ENCODE data around the gene SLC24A3.
A peak's percentile ranks its signal among the peaks of the same experiment; 100 is the strongest.

Gene SLC24A3

DNA sequence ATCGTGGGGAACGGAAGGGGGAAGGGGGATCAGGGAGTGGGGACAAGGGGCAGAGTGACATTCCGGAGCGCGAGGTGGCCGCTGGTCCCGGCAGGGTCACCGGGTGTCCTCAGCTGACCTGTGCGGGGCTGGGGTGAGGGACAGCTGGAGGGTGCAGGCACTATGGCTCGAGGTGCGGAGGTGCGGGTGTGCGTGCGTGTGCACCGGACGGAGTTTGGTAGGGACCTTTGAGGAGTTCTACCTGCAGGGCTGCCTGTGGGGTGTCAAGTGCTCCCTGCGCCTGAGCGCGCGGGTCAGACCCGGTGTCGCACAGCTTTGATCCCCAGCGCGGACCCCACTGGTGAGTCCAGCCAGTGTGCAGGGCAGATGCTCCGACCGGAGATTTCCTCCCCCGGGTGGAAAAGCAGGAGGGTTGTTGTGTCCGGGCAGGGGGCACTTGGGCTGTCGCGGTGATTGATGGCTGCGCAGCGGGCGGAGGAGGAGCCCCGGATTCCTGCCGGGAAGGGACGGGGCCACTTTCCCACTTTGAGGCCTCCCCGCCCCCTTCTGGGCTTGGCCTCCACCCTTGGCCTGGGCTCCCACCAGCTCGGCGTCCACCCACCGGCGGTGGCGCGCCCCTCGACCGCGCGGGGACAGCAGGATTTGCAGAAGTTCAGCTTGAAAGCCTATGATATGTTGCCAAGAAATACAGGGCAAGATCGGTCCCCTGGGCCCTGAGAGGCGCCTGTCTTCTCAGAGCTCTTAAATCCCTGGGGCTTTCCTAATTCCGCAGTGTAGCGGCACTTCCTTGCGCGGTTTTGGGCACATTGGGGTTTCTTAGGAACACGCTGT is 546.3 kb downstream of the SLC24A3 start:
- DNase-seq: peak; percentile 84 to 85

DNA sequence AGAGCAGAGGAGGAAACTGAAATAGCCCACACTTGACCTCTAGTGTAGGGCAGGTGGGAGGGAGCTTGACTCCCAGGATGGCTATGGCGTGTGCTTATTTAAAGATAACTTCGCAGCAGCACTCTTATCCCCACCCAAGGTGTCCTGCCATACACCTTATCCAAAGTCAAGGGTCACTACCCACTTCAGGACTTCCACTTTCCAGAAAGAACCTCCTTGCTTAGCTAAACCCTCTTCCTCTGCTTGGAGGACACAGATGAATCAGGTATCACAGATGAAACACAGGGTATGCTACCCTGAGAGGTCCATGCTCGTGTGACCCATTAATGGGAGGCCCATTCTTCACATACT is 547.9 kb downstream of the SLC24A3 start:
- no peak for DNase-seq

DNA sequence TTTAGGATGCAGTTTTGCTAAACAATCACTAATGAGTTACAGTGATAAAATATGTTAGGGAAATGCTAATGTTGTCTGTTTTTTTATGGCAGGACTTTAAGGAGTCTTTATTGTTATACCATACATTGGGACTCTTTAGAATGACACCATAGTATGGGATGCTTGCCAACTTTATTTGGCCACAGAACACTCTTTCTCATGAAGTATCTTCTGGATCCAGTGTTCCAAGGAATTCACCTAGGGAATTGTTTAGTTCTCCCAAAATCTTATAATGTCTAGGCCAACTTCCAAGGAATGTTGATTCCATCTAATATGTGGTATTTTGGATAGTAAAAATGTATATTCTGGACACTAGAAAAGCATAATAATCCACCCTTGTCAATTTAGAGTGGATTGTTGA is 548.9 kb downstream of the SLC24A3 start:
- no peak for DNase-seq

DNA sequence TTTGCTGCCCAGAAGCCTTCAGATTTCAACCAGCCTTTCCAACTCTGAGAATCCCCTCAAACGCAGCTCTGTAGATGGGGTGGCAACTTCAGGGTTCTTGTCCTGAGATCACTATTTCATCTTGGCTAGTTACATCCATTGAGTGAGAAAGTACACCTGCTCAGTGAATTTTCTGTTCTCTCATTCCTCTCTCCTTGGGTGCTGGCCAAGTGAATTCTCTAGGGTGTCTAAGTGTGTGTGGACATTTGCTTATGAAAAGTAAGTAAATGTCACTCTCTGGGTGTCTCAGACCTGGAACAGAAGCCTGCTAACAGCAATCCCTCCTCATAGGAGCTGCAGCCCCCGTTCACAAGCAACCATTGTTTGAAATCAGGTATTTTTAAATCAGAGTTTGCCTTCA is 549.4 kb downstream of the SLC24A3 start:
- no peak for DNase-seq

DNA sequence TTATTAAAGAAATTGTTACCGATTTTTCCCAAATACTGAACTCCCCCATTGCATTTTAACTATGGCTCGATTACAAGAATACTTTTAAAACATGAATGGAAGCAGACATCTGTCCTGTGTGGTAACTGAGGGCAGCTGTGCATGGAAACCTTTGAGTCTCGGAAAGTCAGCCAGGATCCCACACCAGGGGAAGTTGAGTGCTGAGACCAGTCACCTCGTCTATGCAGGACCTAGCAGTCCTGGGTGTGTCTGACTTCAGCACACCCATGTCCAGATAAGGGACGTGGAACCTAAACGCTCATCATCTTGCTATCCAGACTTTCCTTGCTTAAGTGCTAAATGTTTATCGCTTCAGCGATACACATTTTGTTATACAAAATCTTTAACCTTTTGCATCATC is 551.8 kb downstream of the SLC24A3 start:
- peak in 1 of 2 experiments; percentile 48 for DNase-seq

DNA sequence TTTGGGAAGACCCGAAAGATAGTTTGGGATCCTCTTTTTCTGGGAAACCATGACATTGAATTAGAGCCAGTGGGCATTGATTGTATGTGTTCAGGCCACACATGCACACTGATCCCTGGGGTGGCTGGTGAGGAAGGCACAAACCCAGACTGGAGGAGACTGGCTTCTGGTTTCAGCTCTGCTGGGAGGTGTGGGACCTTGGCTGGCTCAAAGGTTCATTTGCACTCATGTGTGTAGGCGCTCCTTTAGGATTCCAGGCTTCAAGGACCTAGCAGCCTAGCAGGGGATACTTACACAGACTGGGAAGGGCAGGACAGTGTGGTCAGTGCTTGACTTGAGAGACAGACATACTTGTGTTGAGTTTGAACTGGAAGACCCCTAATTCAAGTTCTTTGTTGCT is 552.8 kb downstream of the SLC24A3 start:
- DNase-seq: no peak

DNA sequence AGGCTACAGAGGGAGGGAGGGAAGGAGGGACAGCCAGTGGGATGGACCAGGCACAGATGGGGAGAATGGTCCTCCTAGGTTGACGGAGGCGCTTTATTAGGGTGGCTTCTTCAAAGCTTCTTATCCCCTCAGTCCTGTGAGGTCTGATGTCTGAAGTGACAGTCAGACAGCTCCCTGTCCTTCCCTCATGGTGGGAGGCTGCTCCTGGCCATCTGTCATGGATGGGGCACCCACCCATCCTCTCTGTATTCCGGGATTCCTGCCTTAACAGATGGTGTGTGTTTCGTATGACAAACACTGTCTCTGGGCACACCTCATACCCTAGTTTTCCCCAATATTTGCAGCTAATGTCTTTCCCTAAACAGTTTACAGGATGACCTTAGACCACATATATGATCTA is 553.5 kb downstream of the SLC24A3 start:
- peak; percentile 89 to 97 for DNase-seq

DNA sequence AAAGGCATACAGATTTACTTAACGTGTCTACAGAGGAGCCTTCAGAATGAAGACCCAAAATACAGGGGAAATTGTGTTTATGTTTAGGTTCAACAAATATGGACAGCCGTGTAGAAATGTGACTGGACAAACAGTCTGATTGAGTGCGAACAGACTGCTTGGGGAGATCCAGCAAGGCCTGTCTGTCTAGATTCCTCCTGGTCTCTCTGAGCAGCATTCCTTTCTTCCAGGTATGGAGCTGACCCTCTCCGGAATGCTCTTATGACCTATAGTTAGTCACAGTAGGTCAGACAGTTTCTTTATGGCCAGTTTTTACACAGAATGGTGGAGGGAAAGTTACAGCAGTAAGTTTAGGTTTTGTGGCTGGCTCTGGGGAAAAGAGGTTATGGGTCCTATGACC is 554.6 kb downstream of the SLC24A3 start:
- DNase-seq: no peak

DNA sequence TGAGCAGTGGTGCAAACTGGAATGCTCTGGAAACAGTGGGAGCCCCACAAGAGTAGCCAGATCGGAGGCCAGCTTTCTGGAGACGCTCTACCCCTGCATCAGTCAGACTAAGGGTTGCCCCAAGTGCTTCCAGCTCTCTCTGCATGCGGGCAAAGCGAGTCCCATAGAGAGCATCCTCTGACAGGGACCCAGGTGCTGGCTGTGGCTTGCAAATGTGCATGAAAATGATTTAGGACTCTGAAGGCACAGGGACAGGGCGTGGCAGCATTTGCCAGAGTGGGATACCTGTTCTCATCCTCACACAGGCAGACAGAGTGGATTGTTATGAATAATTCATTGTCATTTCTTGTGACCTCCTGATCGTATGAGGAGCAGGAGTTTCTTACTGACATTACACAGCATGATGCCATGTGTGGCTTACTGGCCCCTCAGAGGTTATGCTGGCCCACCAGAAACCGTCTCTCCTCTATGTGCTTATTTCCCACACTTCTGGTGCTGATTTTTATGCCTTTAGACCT is 555.9 kb downstream of the SLC24A3 start:
- no peak for DNase-seq

DNA sequence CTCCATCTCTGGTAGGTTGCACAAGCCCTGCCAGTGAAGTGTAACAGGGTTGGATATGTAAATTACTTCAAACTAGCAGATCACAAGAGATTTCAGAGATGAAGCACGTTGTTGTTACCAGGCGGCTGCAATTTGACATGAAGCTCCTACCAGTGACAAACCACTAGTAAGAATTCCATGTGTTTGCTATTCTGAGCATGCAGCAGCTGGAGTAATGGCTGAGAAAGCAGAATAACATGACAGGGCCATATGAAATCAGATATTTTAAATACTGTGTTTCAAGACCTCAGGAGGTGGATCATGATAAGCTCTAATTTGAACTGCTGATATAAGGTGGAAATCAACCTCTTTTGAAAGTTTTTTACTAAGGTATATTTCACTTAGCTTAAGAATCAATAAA is 557.1 kb downstream of the SLC24A3 start:
- DNase-seq: no peak

DNA sequence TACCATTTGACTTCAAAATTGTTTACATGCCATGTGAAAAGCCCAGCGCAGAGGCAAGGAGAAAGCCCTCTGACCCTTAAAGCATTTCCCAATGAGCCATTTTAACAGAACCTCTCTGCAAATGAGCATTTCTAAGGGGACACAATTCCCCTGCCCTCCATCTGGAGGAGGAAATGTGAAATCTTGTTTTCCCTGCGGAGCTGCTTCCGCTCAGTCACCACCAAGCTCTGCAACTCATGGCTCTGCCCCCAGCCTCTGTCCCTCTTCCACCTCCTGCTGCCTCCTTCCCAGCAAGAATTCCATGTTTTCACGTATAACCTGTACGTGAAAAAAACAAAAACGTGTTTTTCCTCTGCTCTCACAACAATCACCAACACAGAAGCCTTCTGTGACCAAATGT is 557.9 kb downstream of the SLC24A3 start:
- DNase-seq: no peak

DNA sequence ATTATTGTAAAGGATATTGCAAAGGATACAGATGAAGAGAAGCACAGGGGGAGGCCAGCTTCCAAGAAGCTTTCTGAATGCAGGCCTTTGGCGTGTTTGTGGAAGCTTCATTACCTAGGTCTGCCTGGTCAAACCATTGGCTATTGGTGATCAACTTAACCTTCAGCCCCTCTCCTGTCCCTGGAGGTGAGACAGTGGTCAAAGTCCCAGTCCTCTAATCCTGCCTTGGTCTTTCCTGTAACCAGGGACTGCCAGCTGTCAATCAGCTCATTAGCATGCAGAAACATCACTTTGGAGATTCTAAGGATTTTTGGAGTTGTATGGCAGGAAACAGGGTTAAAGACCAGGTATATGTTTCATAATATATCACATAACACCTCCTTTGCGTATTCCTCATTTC is 558.6 kb downstream of the SLC24A3 start:
- no peak for DNase-seq
